Measurements from ENCODE around the gene LY6G5B.
A peak's percentile ranks its signal among the peaks of the same experiment; 100 is the strongest.

The LY6G5B gene

DNA sequence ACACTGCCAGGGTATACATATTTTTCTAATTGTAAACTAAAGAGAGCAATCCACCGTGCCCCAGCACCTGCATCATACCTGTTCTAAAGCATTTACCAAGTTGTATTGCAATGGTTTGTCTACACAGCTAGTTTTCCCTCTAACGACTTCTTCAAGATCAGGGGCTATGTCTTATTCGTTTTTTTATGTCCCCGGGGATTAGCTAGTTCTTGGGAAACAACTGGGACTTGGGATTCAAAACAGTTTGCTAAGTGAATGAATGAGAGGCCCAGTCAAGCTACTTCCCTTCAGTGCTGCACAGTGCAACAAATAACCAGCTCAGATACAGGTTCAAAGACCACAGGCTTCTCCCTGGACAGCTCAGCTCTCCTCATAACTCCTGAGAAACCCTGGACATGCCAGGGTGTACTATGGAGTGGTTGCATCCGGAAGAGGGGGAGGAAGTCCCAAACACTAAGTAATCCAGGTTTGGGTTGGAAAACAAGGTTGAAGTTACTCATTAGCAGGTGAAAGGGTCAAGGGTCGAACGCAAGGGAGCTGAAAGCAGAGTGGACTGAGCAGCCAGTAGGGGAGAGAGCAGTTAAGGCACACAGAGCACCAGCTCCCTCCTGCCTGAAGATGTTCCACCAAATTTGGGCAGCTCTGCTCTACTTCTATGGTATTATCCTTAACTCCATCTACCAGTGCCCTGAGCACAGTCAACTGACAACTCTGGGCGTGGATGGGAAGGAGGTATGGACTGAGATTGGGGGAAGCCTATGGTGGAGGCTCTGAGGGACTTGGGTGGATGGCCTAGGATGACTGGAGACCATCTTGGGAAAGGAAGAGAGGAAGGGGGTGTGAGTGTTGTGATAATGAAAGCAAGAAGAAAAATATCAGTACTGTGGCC is 14.2 kb upstream of the LY6G5B start, which contains the start of gene APOM:
APOM (plus strand) TSS at position 546 of the 889 bp plus-strand sequence; CDS start at position 619, 73 bp downstream.
- no peak within 1 kb of the TSS for H3K27ac ChIP-seq (ENCODE audit: insufficient read depth, low read depth, low read length, poor library complexity, severe bottlenecking)

DNA sequence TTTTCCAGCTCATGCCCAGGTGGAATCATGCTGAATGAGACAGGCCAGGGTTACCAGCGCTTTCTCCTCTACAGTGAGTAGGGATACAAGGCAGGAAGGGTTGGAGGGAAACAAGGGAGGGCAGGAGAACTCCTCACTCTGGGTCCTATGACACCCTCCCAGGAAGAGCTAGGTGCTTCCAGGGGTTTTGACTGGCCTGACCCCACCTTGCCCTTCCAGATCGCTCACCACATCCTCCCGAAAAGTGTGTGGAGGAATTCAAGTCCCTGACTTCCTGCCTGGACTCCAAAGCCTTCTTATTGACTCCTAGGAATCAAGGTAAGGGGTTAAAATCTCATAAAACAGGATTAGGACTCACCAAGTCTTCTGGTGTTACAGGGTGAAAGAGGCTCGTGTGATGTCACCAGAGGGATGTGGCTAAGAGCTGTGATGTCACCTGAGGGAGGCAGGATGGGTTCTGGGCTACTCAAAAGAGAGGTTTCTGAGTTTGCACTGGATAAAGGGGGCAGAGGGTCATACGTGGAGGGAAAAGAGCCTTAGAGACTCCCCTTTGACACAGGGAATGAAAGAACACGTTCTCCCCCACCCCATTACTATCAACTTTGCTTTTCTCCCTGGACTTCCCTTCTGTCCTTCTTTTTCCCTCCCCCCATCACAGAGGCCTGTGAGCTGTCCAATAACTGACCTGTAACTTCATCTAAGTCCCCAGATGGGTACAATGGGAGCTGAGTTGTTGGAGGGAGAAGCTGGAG is 12.2 kb upstream of the LY6G5B start:
- no peaks in the 10 kb centered on the region for H3K36me3 ChIP-seq (ENCODE audit: control insufficient read depth, insufficient read depth, low read length)
- H3K27me3 ChIP-seq (ENCODE audit: control insufficient read depth, insufficient read depth, low read length, poor library complexity, severe bottlenecking), result no peaks in the 10 kb centered on the region
- no peaks in the 10 kb centered on the region for H3K9me3 ChIP-seq (ENCODE audit: control insufficient read depth, low read length)
- WGBS, 2 experiments, result 90 to 94% methylated on average over 6 of the region's 6 CpGs
- H3K27ac ChIP-seq (ENCODE audit: insufficient read depth, low read depth, low read length, poor library complexity, severe bottlenecking), result no peak overlapping the region
- H3K4me1 ChIP-seq (ENCODE audit: control insufficient read depth, insufficient read depth, low read length), result peaks cover 14% of the 10 kb centered on the region
- no peak overlapping the region for H3K4me3 ChIP-seq (ENCODE audit: insufficient read depth, low read depth, low read length)

More for the DNA sequence above, 14.2 kb upstream of the LY6G5B start, which contains the start of gene APOM:
- Histone ChIP-seq H3K4me3 (ENCODE audit: insufficient read depth, low read depth, low read length) (no peak within 1 kb of the TSS), H3K9me3 (ENCODE audit: control insufficient read depth, low read length) (no peaks in the 10 kb centered on the region), H3K27me3 (ENCODE audit: control insufficient read depth, insufficient read depth, low read length, poor library complexity, severe bottlenecking) (no peaks in the 10 kb centered on the region), H3K36me3 (ENCODE audit: control insufficient read depth, insufficient read depth, low read length) (no peaks in the 10 kb centered on the region), H3K4me1 (ENCODE audit: control insufficient read depth, insufficient read depth, low read length) (peaks cover 24% of the 10 kb centered on the region)
- WGBS, 2 experiments, result 88 to 93% methylated on average over 8 of the region's 8 CpGs

DNA sequence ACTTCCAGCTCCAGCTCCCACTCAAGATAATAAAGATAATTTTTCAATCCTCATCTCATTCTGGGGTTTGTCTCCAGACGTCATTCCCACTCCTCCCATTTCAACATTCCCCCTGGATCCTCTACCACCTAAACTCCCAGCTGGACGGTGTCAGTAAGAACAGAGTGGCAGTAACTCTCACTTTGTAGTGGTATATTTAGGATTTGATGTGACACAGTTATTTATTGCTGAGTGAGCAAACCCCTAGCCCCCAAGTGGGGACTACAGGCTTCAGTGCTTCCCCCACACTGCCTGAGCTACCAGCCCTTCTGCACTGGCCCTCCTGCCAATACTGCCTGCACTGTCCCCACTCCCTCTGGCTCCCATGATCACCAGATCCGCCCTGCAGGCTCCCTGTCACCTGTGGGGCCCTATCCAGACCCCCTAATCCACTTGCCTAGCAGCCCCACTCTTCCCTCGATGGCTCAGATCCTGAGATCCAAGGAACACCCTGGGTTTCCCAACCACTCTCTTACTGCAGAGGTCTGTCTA is 11.6 kb upstream of the LY6G5B start:
- Histone ChIP-seq H3K36me3 (ENCODE audit: control insufficient read depth, insufficient read depth, low read length) (no peaks in the 10 kb centered on the region), H3K4me3 (ENCODE audit: insufficient read depth, low read depth, low read length) (no peak overlapping the region), H3K27ac (ENCODE audit: insufficient read depth, low read depth, low read length, poor library complexity, severe bottlenecking) (no peak overlapping the region), H3K4me1 (ENCODE audit: control insufficient read depth, insufficient read depth, low read length) (peaks cover 18% of the 10 kb centered on the region), H3K9me3 (ENCODE audit: control insufficient read depth, low read length) (no peaks in the 10 kb centered on the region), H3K27me3 (ENCODE audit: control insufficient read depth, insufficient read depth, low read length, poor library complexity, severe bottlenecking) (no peaks in the 10 kb centered on the region)
- 88 to 91% methylated on average over 4 of the region's 4 CpGs for WGBS, 2 experiments

DNA sequence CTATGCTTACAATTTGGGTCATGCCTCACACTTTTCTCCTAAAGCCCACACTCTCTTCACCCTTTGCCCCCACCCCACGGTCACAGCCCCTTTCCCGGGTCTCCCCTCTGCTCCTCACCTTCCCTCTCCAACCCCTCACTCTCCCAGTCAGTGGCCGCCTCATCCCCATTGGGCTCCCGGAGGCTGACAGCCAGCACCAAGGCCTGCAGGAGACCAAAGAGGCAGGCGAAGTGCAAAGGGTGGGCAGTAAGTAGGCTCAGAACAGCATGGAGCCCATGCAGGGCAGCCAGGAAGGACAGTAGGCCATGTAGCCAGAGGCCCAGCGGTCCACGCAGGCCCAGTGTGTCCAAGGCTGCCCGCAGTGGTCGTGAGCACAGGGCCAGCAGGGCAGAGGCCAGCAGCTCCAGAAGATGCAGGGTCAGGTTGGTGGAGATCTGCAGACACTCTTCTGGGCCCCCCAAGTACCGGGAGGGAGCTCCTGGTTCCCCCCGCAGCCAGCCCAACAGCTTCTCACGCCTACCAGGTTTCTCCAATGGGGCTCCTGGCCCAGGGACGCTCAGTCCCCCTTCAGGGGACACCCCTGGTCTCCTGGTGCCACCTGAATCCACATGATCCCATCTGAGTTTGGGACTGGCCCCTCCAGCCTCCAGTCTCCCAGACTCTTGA is 10.7 kb upstream of the LY6G5B start:
- Histone ChIP-seq H3K27ac (ENCODE audit: insufficient read depth, low read depth, low read length, poor library complexity, severe bottlenecking) (no peak overlapping the region), H3K27me3 (ENCODE audit: control insufficient read depth, insufficient read depth, low read length, poor library complexity, severe bottlenecking) (no peaks in the 10 kb centered on the region), H3K9me3 (ENCODE audit: control insufficient read depth, low read length) (no peaks in the 10 kb centered on the region), H3K4me1 (ENCODE audit: control insufficient read depth, insufficient read depth, low read length) (peaks cover 27% of the 10 kb centered on the region), H3K36me3 (ENCODE audit: control insufficient read depth, insufficient read depth, low read length) (no peaks in the 10 kb centered on the region), H3K4me3 (ENCODE audit: insufficient read depth, low read depth, low read length) (peak overlapping the region; percentile 66)
- WGBS, 2 experiments, result 95% methylated on average over 13 of the region's 13 CpGs

DNA sequence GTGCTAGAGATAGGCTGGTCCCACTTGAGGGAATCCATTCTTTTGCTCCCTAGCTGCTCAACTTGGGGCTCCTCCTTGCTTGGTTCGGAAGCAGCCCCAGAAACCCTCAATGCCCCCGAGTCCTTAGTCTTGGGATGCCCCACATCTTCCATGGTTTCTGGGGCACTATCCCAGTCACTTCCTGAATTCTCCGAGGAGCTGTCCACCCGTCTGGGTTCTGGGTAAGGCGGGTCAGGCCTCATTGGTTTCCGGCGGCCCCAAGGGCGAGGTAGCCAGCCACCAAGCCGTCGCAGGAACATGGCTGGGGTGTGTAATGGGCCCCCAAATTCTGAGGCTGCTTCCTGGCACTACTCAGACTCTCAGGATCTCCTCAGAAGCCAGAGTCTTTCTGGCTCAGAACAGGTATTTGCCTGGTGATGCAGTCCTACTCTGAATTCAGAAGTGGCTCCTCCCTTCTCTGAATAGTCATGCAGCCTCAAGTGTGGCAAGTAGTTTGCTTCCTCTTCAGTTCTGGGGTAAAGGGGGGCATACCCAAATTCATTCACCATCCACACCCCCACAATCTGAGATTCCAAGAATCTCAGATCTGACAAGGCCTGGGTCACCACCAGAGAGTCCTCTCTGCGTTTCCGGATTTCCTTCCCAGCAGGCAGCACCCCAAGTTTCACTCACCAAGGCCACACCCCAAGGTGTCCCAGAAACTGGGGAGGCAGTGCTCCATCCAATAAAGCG is 10.0 kb upstream of the LY6G5B start:
- H3K4me3 ChIP-seq (ENCODE audit: insufficient read depth, low read depth, low read length), result peak overlapping the region; percentile 66
- WGBS, 2 experiments, result 56 to 58% methylated on average over 13 of the region's 13 CpGs
- H3K27ac ChIP-seq (ENCODE audit: insufficient read depth, low read depth, low read length, poor library complexity, severe bottlenecking), result peak overlapping the region; percentile 31
- no peaks in the 10 kb centered on the region for H3K36me3 ChIP-seq (ENCODE audit: control insufficient read depth, insufficient read depth, low read length)
- peaks cover 31% of the 10 kb centered on the region for H3K4me1 ChIP-seq (ENCODE audit: control insufficient read depth, insufficient read depth, low read length)
- no peaks in the 10 kb centered on the region for H3K27me3 ChIP-seq (ENCODE audit: control insufficient read depth, insufficient read depth, low read length, poor library complexity, severe bottlenecking)
- no peaks in the 10 kb centered on the region for H3K9me3 ChIP-seq (ENCODE audit: control insufficient read depth, low read length)

DNA sequence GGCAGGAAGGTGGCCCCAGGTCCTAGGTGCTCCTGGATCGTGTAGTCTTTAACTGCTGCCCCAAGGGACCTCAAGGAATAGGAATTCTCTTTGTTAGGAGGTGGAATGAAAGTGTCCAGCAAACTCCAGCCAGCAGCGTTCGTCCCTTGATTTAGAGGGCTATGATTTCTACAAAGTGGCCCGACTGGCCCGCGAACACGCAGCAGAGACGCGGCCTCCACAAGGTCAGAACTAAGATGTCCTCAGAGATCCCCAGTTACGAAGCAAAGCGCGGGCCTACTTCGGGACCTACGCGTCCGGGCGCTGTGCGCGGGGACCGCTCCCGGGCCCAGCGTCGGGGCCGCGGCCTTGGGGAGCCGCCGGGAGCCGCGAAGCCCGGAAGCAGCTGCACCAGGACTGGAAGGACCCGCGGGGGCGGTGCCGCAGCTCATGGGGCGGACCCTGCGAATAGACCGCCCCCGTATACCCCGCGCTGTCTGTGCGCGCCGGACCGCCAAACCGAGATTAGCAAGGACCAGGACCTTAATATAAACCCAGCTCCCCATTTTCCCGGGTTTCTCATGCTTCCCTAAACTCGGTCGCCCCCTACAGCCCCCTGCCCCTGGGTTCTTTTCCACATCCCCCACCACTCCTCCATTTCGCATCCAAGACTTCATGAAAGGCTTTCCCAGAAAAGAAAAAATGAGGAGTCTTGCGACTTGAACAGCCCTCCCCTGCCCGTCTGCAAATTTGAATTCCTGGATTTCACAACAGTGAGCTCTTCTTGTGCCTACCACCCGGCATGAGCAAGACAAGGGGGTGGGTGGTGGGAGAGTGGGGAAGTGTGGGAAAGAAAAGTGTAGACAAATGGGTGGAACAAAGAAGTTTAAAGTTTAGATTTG is 9.2 kb upstream of the LY6G5B start, which contains the start of gene C6orf47:
C6orf47 (minus strand) TSS at position 398 of the 881 bp plus-strand sequence. CDS start 831 bp downstream, outside the sequence.
- Histone ChIP-seq H3K27me3 (ENCODE audit: control insufficient read depth, insufficient read depth, low read length, poor library complexity, severe bottlenecking) (no peaks in the 10 kb centered on the region), H3K27ac (ENCODE audit: insufficient read depth, low read depth, low read length, poor library complexity, severe bottlenecking) (peak within 1 kb of the TSS; percentile 62), H3K9me3 (ENCODE audit: control insufficient read depth, low read length) (no peaks in the 10 kb centered on the region), H3K36me3 (ENCODE audit: control insufficient read depth, insufficient read depth, low read length) (no peaks in the 10 kb centered on the region), H3K4me3 (ENCODE audit: insufficient read depth, low read depth, low read length) (peak within 1 kb of the TSS; percentile 66), H3K4me1 (ENCODE audit: control insufficient read depth, insufficient read depth, low read length) (peaks cover 31% of the 10 kb centered on the region)
- WGBS, 2 experiments, result 1 to 2% methylated on average over 52 of the region's 52 CpGs

DNA sequence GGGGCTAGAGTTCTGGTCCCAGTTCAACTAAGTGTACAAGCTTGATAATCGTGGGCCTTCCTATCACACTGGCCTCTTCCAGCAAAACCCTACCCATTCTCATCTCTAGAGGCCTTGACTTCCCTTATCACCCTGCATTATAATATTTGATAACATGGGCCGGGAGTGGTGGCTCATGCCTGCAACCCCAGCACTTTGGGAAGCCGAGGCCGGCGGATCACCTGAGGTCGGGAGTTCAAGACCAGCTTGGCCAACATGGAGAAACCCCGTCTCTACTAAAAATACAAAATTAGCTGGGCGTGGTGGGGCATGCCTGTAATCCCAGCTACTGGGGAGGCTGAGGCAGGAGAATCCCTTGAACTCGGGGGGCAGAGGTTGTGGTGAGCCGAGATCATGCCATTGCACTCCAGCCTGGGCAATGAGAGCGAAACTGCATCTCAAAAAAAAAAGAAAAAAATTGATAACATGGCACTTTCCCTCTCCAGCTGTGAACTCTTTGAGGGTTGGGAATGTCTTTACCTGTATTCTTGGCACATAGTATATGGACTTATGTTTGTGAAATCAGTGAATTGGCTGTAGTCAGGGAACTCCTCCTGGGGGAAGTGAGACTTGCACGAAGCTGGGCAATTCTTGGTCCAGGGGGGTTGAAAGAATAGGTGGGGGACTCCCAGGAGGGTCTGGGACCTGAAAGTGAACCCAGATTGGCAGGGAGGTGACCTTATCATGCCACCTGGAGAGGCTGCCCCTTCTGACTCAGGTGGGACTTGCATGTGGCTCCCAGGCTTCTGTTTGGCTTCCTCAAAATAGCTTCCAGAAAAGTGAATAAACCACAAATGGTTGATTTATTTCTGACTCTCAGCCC is 8.3 kb upstream of the LY6G5B start:
- Histone ChIP-seq H3K36me3 (ENCODE audit: control insufficient read depth, insufficient read depth, low read length) (no peaks in the 10 kb centered on the region), H3K4me3 (ENCODE audit: insufficient read depth, low read depth, low read length) (peak overlapping the region; percentile 66), H3K27me3 (ENCODE audit: control insufficient read depth, insufficient read depth, low read length, poor library complexity, severe bottlenecking) (no peaks in the 10 kb centered on the region), H3K27ac (ENCODE audit: insufficient read depth, low read depth, low read length, poor library complexity, severe bottlenecking) (peak overlapping the region; percentile 62), H3K9me3 (ENCODE audit: control insufficient read depth, low read length) (no peaks in the 10 kb centered on the region), H3K4me1 (ENCODE audit: control insufficient read depth, insufficient read depth, low read length) (peaks cover 31% of the 10 kb centered on the region)
- WGBS, 2 experiments, result 94% methylated on average over 12 of the region's 12 CpGs

DNA sequence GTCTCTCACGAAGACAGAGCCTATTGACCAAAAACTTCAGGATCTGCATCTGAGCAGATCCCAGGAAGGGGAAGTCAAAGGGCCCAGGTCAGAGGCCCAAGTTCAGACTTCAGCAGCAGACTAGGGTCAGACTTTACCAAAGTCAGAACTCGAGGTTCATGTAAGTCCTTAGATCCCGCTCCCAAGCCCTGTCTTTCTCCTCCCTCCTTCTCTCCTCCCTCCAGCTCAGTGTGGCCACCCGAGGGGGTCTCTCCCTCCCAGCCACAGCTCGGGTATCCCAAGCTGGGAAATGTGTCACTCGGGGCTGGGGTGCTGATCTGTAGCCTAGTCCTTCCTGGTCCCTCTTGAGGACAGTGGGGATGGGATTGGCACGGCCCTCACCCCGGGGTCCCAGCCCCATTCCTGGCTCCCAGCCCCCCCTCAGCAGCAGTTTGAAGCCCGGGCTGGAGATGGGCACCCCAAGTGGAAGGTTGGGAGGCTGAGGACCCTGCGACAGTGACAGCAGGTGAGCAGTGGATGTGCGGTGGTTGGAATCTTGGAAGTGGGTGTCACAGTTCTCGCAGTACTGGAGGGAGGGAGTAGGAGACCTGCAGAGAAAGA is 7.6 kb upstream of the LY6G5B start:
- Histone ChIP-seq H3K4me1 (ENCODE audit: control insufficient read depth, insufficient read depth, low read length) (peaks cover 31% of the 10 kb centered on the region), H3K36me3 (ENCODE audit: control insufficient read depth, insufficient read depth, low read length) (peaks cover under 1% of the 10 kb centered on the region), H3K27me3 (ENCODE audit: control insufficient read depth, insufficient read depth, low read length, poor library complexity, severe bottlenecking) (no peaks in the 10 kb centered on the region), H3K4me3 (ENCODE audit: insufficient read depth, low read depth, low read length) (no peak overlapping the region), H3K9me3 (ENCODE audit: control insufficient read depth, low read length) (no peaks in the 10 kb centered on the region), H3K27ac (ENCODE audit: insufficient read depth, low read depth, low read length, poor library complexity, severe bottlenecking) (no peak overlapping the region)
- 93 to 94% methylated on average over 12 of the region's 12 CpGs for WGBS, 2 experiments

All from ectodermal cell (in vitro differentiated cells).